Measurements from ENCODE around the gene CDH22. TPM values are rescaled to one million over a fixed set of nuclear protein-coding genes. Genes with fewer than 3 reads are reported as not detected.

The CDH22 gene
- total and polyA plus RNA-seq, 9 of the 15 experiments (the other 6 are each of a cell fraction or from before 2014, with no cell fraction given), result 0.07 to 0.08 TPM; not detected in 7

DNA sequence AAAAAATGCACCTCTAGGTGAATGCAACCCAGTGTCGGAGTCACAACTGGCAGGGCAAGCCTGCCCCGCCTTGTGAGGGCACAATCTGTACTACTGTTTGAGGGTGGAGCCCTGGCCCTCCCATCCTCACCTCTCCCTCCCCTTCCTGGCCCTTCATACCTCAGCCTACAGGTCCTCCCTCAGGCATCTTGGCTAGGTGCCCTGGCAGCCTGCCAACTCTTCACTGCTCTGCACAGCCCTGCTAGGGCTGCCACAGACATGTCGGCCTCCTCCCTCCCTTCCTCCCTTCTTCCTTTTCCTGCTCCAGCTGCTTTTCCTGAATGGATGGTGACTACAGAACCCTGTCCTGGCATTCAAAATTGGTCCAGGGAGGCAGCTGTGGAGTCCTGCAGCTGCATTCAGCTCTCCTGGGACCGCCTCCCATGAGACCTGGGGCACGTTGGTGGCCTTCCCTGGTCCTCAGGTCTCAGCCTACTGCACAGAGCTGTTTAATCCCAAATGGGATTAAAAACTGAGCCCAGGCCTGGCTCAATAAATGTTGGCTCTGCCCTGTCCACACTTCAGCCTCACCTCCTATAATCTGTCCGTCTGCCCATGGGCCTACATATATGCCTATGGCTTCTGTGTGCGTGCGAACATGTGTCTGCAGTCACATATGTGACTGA lies 52.7 kb downstream of the CDH22 start:
- H3K27me3 ChIP-seq (ENCODE audit: control insufficient read depth in 2 of 2, insufficient read depth in 2 of 2, low read length in 2 of 2), result peaks cover 4 to 31% of the 10 kb centered on the region in 2 experiments; a peak in 4 of 5 replicates
- ATAC-seq (peak; percentile 79), DNase-seq (ENCODE audit: extremely low read depth in 1 of 4, low spot score in 3 of 4) (peak; percentile 43 to 61 (median 45)), FAIRE-seq (no peak)
- no TSS peak for BruUV-seq (replicated peaks)
- H3K36me3 ChIP-seq (ENCODE audit: control insufficient read depth, insufficient read depth, low read length), result no peaks in the 10 kb centered on the region
- H2AFZ ChIP-seq (ENCODE audit: low read depth, low read length), result no peak overlapping the region
- H3K9me1 ChIP-seq (ENCODE audit: control insufficient read depth, insufficient read depth, low read length), result no peaks in the 10 kb centered on the region
- peaks cover 14% of the 10 kb centered on the region; the same call in 1 of the 2 replicates for H4K20me1 ChIP-seq (replicated peaks; ENCODE audit: control insufficient read depth, insufficient read depth, low read length)
- intact Hi-C loops (cut with micrococcal nuclease) (no loop called here), in situ Hi-C loops (cut with MboI) (no loop called here)
- WGBS (ENCODE audit: insufficient coverage, low coverage, missing lambda C conversion rate), result 6% methylated on average over 8 of the region's 8 CpGs
- ChIA-PET CTCF (ENCODE audit: low intra/inter-chr PET ratio) (no interaction called here), POLR2A (interaction anchor here (0.6 kb wide), 1 partner anchor 165 kb away, joined by 3 read pairs; no protein-coding TSS in a partner anchor)
- TF ChIP-seq NFIX (CRISPR knock-in tag; IDR thresholded peaks at IDR 0.05; ENCODE audit: low read depth) (peak; percentile 90), NFIC (IDR thresholded peaks at IDR 0.05) (peak; percentile 99), SRSF1 (IDR thresholded peaks at IDR 0.05; ENCODE audit: low read depth, low read length) (no peak), HDAC1 (IDR thresholded peaks at IDR 0.05) (no peak), TCFL5 (CRISPR knock-in tag; conservative IDR thresholded peaks at IDR 0.05) (no peak), MYBL2 (IDR thresholded peaks at IDR 0.05; ENCODE audit: low read depth) (no peak), MYBL2 (CRISPR knock-in tag; IDR thresholded peaks at IDR 0.05; ENCODE audit: borderline replicate concordance) (no peak), MTA1 (IDR thresholded peaks at IDR 0.05; ENCODE audit: borderline replicate concordance) (no peak), SMAD1 (IDR thresholded peaks at IDR 0.05; ENCODE audit: low read depth, low read length, partially characterized antibody) (peak; percentile 62), NR4A1 (CRISPR knock-in tag; IDR thresholded peaks at IDR 0.05) (no peak), NR4A1 (tag; IDR thresholded peaks at IDR 0.05) (no peak), ZBTB1 (CRISPR knock-in tag; IDR thresholded peaks at IDR 0.05; ENCODE audit: borderline replicate concordance, low read depth) (no peak)
- H3K79me2 ChIP-seq (ENCODE audit: control insufficient read depth, insufficient read depth, low read length), result no peaks in the 10 kb centered on the region
- H3K9ac ChIP-seq (ENCODE audit: insufficient read depth in 1 of 2, low read depth in 2 of 2, low read length in 2 of 2), result no peak overlapping the region
- no peak overlapping the region for H3K4me2 ChIP-seq (ENCODE audit: insufficient read depth, low read length)
- H3K27ac ChIP-seq (ENCODE audit: extremely low read depth, low read depth, low read length), result no peak overlapping the region
- no peak overlapping the region for H3K4me3 ChIP-seq
- peaks cover 0 to 6% of the 10 kb centered on the region in 2 experiments; a peak in 1 of 5 replicates for H3K4me1 ChIP-seq (replicated peaks in 1 of 2; ENCODE audit: control insufficient read depth in 2 of 2, insufficient read depth in 2 of 2, low read length in 2 of 2)
- no peaks in the 10 kb centered on the region for H3K9me3 ChIP-seq (replicated peaks; ENCODE audit: control insufficient read depth, insufficient read depth, low read depth, low read length)
